Progenitor cell of endocrine pancreas (in vitro differentiated cells): ENCODE data around the gene MPIG6B. TPM values are rescaled to one million over a fixed set of nuclear protein-coding genes. Genes with fewer than 3 reads are reported as not detected.
"Not testable (repeated sequence)": the region's sequence is repeated elsewhere in the genome, so short reads cannot be mapped to it uniquely, and the experiment has no call there.

Experiments
- DNase-seq: peaks from one replicate; pipeline ENCODE4 v3.0.0; 2021; ENCODE audit warnings: low spot score; ENCODE audit not compliant: unreplicated experiment
- H3K27ac Mint-ChIP-seq: 2 replicates; pipeline ENCODE4 v1.8.0; 2021; ENCODE audit warnings: mild to moderate bottlenecking, moderate library complexity, mixed read lengths
- H3K27me3 Mint-ChIP-seq: 2 replicates; pipeline ENCODE4 v1.8.0; 2021; ENCODE audit warnings: mixed read lengths
- H3K36me3 Mint-ChIP-seq: 2 replicates; pipeline ENCODE4 v1.8.0; 2022; ENCODE audit warnings: mixed read lengths; ENCODE audit not compliant: insufficient read depth
- H3K4me1 Mint-ChIP-seq: 2 replicates; pipeline ENCODE4 v1.8.0; 2021; ENCODE audit warnings: low read depth, mixed read lengths
- H3K4me3 Mint-ChIP-seq: 2 replicates; pipeline ENCODE4 v1.8.0; 2021; ENCODE audit warnings: low read depth, mild to moderate bottlenecking, moderate library complexity, mixed read lengths
- H3K9me3 Mint-ChIP-seq: 2 replicates; pipeline ENCODE4 v1.8.0; 2021; ENCODE audit warnings: low read depth, mixed read lengths
- total RNA-seq: library from RNA; stranded (reverse); gene quantifications from 2 replicates; pipeline ENCODE4 v1.2.1, GENCODE V29; 2021
- TF ChIP-seq, protein P1 (sequence below): fragments of 200-600 bp; sonication (generic); IDR thresholded peaks from one replicate; pipeline ENCODE4 v1.5.0; 2021; ENCODE audit warnings: antibody characterized with exemption, mild to moderate bottlenecking; ENCODE audit not compliant: unreplicated experiment

MPIG6B gene
- total RNA-seq, 1 donor from 2014 or later = not detected

DNA sequence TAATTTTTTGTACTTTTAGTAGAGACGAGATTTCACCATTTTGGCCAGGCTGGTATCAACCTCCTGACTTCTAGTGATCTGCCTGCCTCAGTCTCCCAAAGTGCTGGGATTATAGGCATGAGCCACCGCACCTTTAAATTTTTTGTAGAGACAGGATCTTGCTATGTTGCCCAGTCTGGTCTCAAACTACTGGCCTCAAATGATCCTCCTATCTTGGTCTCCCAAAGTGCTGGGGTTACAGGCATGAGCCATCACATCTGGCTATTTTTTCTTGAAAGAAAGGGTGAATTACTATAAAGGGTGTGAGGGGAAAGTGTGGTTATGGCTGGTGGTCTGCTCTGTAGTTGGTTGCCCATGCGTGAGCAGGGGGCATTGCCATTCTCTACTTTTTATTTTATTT, 14.9 kb upstream of the MPIG6B start:
- no peaks in the 10 kb centered on the region for H3K9me3 Mint-ChIP-seq
- no peak overlapping the region for H3K27ac Mint-ChIP-seq
- H3K4me1 Mint-ChIP-seq = peaks cover 7% of the 10 kb centered on the region
- no peak overlapping the region for H3K4me3 Mint-ChIP-seq
- TF ChIP-seq, protein P1, sequence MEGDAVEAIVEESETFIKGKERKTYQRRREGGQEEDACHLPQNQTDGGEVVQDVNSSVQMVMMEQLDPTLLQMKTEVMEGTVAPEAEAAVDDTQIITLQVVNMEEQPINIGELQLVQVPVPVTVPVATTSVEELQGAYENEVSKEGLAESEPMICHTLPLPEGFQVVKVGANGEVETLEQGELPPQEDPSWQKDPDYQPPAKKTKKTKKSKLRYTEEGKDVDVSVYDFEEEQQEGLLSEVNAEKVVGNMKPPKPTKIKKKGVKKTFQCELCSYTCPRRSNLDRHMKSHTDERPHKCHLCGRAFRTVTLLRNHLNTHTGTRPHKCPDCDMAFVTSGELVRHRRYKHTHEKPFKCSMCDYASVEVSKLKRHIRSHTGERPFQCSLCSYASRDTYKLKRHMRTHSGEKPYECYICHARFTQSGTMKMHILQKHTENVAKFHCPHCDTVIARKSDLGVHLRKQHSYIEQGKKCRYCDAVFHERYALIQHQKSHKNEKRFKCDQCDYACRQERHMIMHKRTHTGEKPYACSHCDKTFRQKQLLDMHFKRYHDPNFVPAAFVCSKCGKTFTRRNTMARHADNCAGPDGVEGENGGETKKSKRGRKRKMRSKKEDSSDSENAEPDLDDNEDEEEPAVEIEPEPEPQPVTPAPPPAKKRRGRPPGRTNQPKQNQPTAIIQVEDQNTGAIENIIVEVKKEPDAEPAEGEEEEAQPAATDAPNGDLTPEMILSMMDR = no peak
- H3K36me3 Mint-ChIP-seq = no peaks in the 10 kb centered on the region
- H3K27me3 Mint-ChIP-seq = peaks cover 11% of the 10 kb centered on the region
- no peak for DNase-seq

DNA sequence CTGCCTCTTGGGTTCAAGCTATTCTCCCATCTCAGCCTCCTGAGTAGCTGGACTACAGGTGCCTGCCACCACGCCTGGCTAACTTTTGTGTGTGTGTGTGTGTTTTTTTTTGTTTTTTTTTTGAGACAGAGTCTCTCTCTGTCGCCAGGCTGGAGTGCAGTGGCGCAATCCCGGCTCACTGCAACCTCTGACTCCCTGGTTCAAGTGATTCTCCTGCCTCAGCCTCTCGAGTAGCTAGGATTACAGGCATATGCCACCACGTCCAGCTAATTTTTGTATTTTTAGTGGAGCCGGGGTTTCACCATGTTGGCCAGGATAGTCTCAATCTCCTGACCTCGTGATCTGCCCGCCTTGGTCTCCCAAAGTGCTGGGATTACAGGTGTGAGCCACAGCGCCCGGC, 14.0 kb upstream of the MPIG6B start:
- H3K4me3 Mint-ChIP-seq, H3K36me3 Mint-ChIP-seq: not testable (repeated sequence)
- peaks cover 11% of the 10 kb centered on the region for H3K27me3 Mint-ChIP-seq

DNA sequence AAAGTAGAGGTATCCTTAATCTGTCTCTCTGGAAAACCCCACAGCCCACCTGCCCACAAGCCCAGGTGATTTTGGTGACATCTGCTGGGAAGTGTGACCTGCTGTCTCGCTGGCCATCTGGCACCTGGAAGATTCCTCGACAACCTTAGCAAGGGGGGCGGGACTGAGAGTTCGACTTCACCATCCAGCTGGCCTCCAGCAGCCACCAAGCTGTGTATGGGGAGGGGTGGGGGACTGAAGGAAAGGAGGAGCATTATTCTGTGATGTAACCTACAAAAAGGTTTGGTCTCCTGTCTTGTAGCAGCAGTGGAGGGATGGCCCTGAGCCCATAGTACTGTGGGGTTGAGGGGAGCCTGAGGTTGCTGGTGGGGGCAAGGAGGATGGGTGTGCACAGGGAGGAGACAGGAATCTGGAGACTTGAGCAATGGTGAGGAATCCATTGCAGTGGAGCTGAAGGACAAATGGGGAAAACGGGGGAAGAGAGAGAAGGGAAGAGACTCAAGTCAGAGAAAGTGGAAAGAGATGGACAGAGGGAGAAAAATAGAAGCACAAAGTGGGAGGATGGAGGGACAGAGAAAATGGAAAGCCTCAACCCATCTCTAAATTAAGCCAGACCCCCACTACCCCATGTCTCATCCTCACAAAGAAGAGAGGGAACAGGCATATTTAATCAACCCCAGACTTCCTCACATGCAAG, 12.5 kb upstream of the MPIG6B start:
- H3K27me3 Mint-ChIP-seq = peaks cover 11% of the 10 kb centered on the region
- H3K4me3 Mint-ChIP-seq = no peak overlapping the region
- H3K9me3 Mint-ChIP-seq = no peaks in the 10 kb centered on the region
- no peak overlapping the region for H3K27ac Mint-ChIP-seq
- H3K36me3 Mint-ChIP-seq = no peaks in the 10 kb centered on the region
- DNase-seq = no peak
- TF ChIP-seq, protein P1 = no peak
- H3K4me1 Mint-ChIP-seq = peaks cover 15% of the 10 kb centered on the region

More for the DNA sequence above, 14.0 kb upstream of the MPIG6B start:
- H3K4me1 Mint-ChIP-seq = peaks cover 12% of the 10 kb centered on the region
- not testable (repeated sequence) for H3K9me3 Mint-ChIP-seq, H3K27ac Mint-ChIP-seq, DNase-seq

DNA sequence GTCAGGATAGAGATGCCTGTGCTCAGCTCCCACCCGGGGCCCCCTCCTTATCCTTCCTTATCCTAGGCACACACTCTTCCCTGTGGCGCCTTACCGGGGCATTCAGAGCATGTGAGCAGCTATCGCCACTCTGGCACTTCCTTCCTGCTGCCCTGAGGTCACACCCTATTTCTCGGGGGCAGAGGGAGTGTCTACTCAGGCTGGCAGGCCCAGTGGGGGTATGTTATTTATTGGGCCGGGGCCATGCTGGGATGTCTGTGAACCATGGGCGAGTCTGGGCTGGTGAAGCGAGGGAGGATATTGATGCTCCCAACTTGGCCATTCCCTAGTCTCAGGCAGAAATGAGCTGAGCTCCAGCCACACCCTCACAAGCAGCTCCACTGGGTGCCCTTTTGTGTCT, 11.9 kb upstream of the MPIG6B start:
- H3K36me3 Mint-ChIP-seq = no peaks in the 10 kb centered on the region
- no peak for DNase-seq
- TF ChIP-seq, protein P1 = no peak
- peaks cover 15% of the 10 kb centered on the region for H3K4me1 Mint-ChIP-seq
- H3K27ac Mint-ChIP-seq = no peak overlapping the region
- H3K4me3 Mint-ChIP-seq = no peak overlapping the region
- peaks cover 11% of the 10 kb centered on the region for H3K27me3 Mint-ChIP-seq
- no peaks in the 10 kb centered on the region for H3K9me3 Mint-ChIP-seq

DNA sequence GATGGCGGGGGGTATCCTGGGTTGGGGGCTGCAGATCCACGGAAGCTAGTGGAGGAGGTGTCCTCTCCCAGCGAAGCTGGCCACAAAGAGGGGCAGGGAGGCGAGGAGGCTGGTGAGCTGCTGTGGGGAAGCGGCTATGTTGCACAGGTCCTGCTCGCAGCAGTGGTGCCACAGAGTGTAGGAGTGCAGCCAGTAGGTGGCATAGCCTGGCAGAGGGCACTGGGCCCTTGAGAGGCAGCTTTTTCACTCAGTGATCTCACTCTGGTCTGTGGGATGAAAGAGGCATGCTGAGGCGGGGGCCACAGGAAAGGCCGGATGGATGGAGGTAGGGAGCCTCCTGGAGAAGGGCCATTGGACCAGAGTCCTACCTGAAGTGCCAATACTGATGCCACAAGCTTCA, 10.9 kb upstream of the MPIG6B start:
- Mint-ChIP-seq H3K9me3 (no peaks in the 10 kb centered on the region), H3K27me3 (peaks cover 11% of the 10 kb centered on the region), H3K4me3 (no peak overlapping the region), H3K4me1 (peaks cover 16% of the 10 kb centered on the region), H3K27ac (no peak overlapping the region), H3K36me3 (no peaks in the 10 kb centered on the region)
- DNase-seq = no peak
- TF ChIP-seq, protein P1 = no peak

DNA sequence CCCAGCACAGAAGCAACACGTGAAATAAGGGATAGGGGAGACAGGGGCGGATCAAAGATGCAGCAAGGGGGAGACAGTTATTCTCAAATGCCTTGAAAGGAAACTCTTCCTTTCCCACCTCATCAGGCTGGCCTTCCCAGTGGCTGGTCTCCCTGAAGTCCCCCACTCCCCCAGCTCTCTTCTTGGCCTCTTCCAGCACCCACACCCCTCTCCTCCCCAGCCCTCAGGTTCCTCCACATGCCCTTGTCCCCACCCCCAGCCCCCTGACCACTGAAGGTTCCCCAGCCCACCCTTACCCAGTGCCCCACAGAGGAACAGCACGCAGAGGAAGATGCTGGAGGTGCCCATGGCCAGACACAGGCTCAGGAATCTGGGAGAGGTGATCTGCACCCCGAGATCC, 9.7 kb upstream of the MPIG6B start:
- H3K4me1 Mint-ChIP-seq = peaks cover 27% of the 10 kb centered on the region
- DNase-seq = no peak
- TF ChIP-seq, protein P1 = no peak
- no peaks in the 10 kb centered on the region for H3K36me3 Mint-ChIP-seq
- peaks cover 11% of the 10 kb centered on the region for H3K27me3 Mint-ChIP-seq
- no peak overlapping the region for H3K4me3 Mint-ChIP-seq
- H3K9me3 Mint-ChIP-seq = no peaks in the 10 kb centered on the region
- H3K27ac Mint-ChIP-seq = no peak overlapping the region
